ENCODE results near the gene SCYL3. TPM values are rescaled to one million over a fixed set of nuclear protein-coding genes. Genes with fewer than 3 reads are reported as not detected.

The SCYL3 gene
- total and polyA plus RNA-seq, 2 donors (not counting 1 experiment from before 2014, with no cell fraction given), result 7.2 to 11.7 TPM

DNA sequence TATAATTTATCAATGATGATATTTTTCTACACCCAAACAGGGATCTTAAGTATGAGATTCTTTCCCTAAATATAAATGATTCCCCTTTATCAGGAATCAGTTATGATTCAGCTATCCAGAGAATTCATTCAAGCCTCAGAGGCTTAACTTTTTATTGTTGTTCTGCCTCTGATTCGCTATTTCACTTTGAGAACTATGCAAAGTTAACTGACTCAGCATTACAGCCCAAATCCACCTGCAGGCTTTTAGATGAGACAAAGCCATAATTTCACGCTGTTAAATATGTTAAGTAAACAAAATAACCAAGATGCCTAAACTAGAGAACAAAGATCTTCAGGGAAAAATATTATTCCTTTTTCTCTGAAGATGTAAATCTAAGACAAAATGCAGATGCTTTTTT lies 8.5 kb downstream of the SCYL3 start:
- H3K27ac ChIP-seq (ENCODE audit: insufficient read depth, low read length), result no peak overlapping the region
- TF ChIP-seq EZH2 (IDR thresholded peaks at IDR 0.05; ENCODE audit: low read length, missing control alignments), result no peak
- TF ChIP-seq, protein P1, sequence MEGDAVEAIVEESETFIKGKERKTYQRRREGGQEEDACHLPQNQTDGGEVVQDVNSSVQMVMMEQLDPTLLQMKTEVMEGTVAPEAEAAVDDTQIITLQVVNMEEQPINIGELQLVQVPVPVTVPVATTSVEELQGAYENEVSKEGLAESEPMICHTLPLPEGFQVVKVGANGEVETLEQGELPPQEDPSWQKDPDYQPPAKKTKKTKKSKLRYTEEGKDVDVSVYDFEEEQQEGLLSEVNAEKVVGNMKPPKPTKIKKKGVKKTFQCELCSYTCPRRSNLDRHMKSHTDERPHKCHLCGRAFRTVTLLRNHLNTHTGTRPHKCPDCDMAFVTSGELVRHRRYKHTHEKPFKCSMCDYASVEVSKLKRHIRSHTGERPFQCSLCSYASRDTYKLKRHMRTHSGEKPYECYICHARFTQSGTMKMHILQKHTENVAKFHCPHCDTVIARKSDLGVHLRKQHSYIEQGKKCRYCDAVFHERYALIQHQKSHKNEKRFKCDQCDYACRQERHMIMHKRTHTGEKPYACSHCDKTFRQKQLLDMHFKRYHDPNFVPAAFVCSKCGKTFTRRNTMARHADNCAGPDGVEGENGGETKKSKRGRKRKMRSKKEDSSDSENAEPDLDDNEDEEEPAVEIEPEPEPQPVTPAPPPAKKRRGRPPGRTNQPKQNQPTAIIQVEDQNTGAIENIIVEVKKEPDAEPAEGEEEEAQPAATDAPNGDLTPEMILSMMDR (conservative IDR thresholded peaks at IDR 0.05 in 1 of 2, IDR thresholded peaks at IDR 0.05 in 1 of 2; ENCODE audit: low read depth in 1 of 2, low read length in 2 of 2), result no peak
- H3K4me3 ChIP-seq (replicated peaks in 1 of 4; ENCODE audit: control extremely low read depth in 1 of 4, insufficient read depth in 1 of 4, low read depth in 3 of 4, low read length in 4 of 4), result no peak overlapping the region
- peak in 1 of 2 donors; percentile 27 for DNase-seq (ENCODE audit: low read depth in 2 of 2)
- no peaks in the 10 kb centered on the region for H3K9me3 ChIP-seq (ENCODE audit: control insufficient read depth, insufficient read depth, low read depth, low read length)
- no peak overlapping the region for H2AFZ ChIP-seq (ENCODE audit: low read length)
- peaks cover 9% of the 10 kb centered on the region for H3K79me2 ChIP-seq (ENCODE audit: control insufficient read depth, insufficient read depth, low read length)
- H4K20me1 ChIP-seq (ENCODE audit: control insufficient read depth, extremely low read depth, insufficient read depth, low read length), result no peaks in the 10 kb centered on the region
- H3K9ac ChIP-seq (ENCODE audit: insufficient read depth, low read length), result no peak overlapping the region
- no peaks in the 10 kb centered on the region for H3K27me3 ChIP-seq (ENCODE audit: control insufficient read depth, insufficient read depth, low read length)
- H3K4me2 ChIP-seq (ENCODE audit: extremely low read depth, insufficient read depth, low read length), result no peak overlapping the region
- H3K36me3 ChIP-seq (ENCODE audit: control insufficient read depth, insufficient read depth, low read length), result no peaks in the 10 kb centered on the region
- no peaks in the 10 kb centered on the region for H3K4me1 ChIP-seq (ENCODE audit: control insufficient read depth, extremely low read depth, insufficient read depth, low read length)

DNA sequence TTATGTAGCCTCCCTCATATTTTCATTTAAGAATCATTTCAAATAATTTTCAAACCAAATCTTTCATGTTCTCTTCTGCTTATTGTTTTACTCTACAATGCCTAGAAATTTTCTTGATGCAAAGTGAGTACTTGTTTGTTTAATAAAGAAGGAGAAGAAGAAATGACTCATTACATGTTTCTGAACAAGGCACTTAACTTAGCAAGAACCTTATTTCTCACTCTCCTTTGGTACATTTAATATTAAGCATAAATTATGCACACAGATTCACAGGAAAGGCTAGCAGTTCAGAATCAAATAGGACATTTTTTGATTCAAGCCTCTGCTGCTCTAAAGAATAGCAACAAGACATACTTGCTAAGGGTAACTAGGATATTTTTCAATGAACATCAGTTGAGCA lies 9.1 kb downstream of the SCYL3 start:
- DNase-seq (ENCODE audit: low read depth in 2 of 2), result peak; percentile 6 to 23
- Histone ChIP-seq H3K27ac (ENCODE audit: insufficient read depth, low read length) (no peak overlapping the region), H3K36me3 (ENCODE audit: control insufficient read depth, insufficient read depth, low read length) (no peaks in the 10 kb centered on the region), H3K9ac (ENCODE audit: insufficient read depth, low read length) (no peak overlapping the region), H3K4me1 (ENCODE audit: control insufficient read depth, extremely low read depth, insufficient read depth, low read length) (no peaks in the 10 kb centered on the region), H3K4me2 (ENCODE audit: extremely low read depth, insufficient read depth, low read length) (no peak overlapping the region), H3K79me2 (ENCODE audit: control insufficient read depth, insufficient read depth, low read length) (peaks cover 6% of the 10 kb centered on the region), H2AFZ (ENCODE audit: low read length) (no peak overlapping the region), H3K27me3 (ENCODE audit: control insufficient read depth, insufficient read depth, low read length) (no peaks in the 10 kb centered on the region), H3K9me3 (ENCODE audit: control insufficient read depth, insufficient read depth, low read depth, low read length) (no peaks in the 10 kb centered on the region), H3K4me3 (replicated peaks in 1 of 4; ENCODE audit: control extremely low read depth in 1 of 4, insufficient read depth in 1 of 4, low read depth in 3 of 4, low read length in 4 of 4) (no peak overlapping the region), H4K20me1 (ENCODE audit: control insufficient read depth, extremely low read depth, insufficient read depth, low read length) (no peaks in the 10 kb centered on the region)
- TF ChIP-seq EZH2 (IDR thresholded peaks at IDR 0.05; ENCODE audit: low read length, missing control alignments), result no peak
- TF ChIP-seq, protein P1 (conservative IDR thresholded peaks at IDR 0.05 in 1 of 2, IDR thresholded peaks at IDR 0.05 in 1 of 2; ENCODE audit: low read depth in 1 of 2, low read length in 2 of 2), result no peak

DNA sequence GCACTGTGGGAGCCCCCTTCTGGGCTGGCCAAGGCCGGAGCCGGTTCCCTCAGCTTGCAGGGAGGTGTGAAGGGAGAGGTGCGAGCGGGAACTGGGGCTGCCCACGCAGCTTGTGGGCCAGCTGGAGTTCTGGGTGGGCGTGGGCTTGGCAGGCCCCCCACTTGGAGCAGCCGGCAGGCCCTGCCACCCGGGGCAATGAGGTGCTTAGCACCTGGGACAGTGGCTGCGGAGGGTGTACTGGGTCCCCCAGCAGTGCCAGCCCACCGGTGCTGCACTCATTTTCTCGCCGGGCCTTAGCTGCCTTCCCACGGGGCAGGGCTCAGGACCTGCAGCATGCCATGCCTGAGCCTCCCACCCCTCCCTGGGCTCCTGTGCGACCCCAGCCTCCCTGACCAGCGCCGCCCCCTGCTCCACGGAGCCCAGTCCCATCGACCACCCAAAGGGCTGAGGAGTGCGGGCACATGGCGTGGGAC lies 11.6 kb downstream of the SCYL3 start:
- Histone ChIP-seq H2AFZ (ENCODE audit: low read length) (no peak overlapping the region), H3K4me2 (ENCODE audit: extremely low read depth, insufficient read depth, low read length) (no peak overlapping the region), H3K79me2 (ENCODE audit: control insufficient read depth, insufficient read depth, low read length) (no peaks in the 10 kb centered on the region), H3K36me3 (ENCODE audit: control insufficient read depth, insufficient read depth, low read length) (no peaks in the 10 kb centered on the region), H3K4me1 (ENCODE audit: control insufficient read depth, extremely low read depth, insufficient read depth, low read length) (no peaks in the 10 kb centered on the region), H3K27me3 (ENCODE audit: control insufficient read depth, insufficient read depth, low read length) (no peaks in the 10 kb centered on the region), H3K9ac (ENCODE audit: insufficient read depth, low read length) (no peak overlapping the region), H3K27ac (ENCODE audit: insufficient read depth, low read length) (no peak overlapping the region), H3K4me3 (replicated peaks in 1 of 4; ENCODE audit: control extremely low read depth in 1 of 4, insufficient read depth in 1 of 4, low read depth in 3 of 4, low read length in 4 of 4) (no peak overlapping the region), H4K20me1 (ENCODE audit: control insufficient read depth, extremely low read depth, insufficient read depth, low read length) (no peaks in the 10 kb centered on the region), H3K9me3 (ENCODE audit: control insufficient read depth, insufficient read depth, low read depth, low read length) (no peaks in the 10 kb centered on the region)
- DNase-seq (ENCODE audit: low read depth in 2 of 2), result no peak
- no peak for TF ChIP-seq EZH2 (IDR thresholded peaks at IDR 0.05; ENCODE audit: low read length, missing control alignments)
- TF ChIP-seq, protein P1 (conservative IDR thresholded peaks at IDR 0.05 in 1 of 2, IDR thresholded peaks at IDR 0.05 in 1 of 2; ENCODE audit: low read depth in 1 of 2, low read length in 2 of 2), result no peak
